Endodermal cell (in vitro differentiated cells): Measurements from ENCODE around the gene GCA. TPM values are rescaled to one million over a fixed set of nuclear protein-coding genes. Genes with fewer than 3 reads are reported as not detected.

Experiments
- DNase-seq: peaks from one replicate; pipeline ENCODE4 v3.0.0-alpha.2; 2017
- H3K27ac ChIP-seq: 2 replicates; pipeline ENCODE4 v1.5.1; 2013; ENCODE audit warnings: mild to moderate bottlenecking, low read depth, low read length, moderate library complexity
- H3K27me3 ChIP-seq: 2 replicates; pipeline ENCODE4 v1.6.1; 2013; ENCODE audit warnings: mild to moderate bottlenecking, low read length, moderate library complexity; ENCODE audit not compliant: insufficient read depth, control insufficient read depth, poor library complexity, severe bottlenecking
- H3K36me3 ChIP-seq: 2 replicates; pipeline ENCODE4 v1.7.0; 2013; ENCODE audit warnings: mild to moderate bottlenecking, low read length, moderate library complexity; ENCODE audit not compliant: control insufficient read depth, insufficient read depth
- H3K4me1 ChIP-seq: one replicate; pipeline ENCODE4 v1.7.0; 2013; ENCODE audit warnings: low read length; ENCODE audit not compliant: control insufficient read depth, insufficient read depth
- H3K4me3 ChIP-seq: 2 replicates; pipeline ENCODE4 v1.5.1; 2013; ENCODE audit warnings: mild to moderate bottlenecking, low read length, moderate library complexity
- H3K9ac ChIP-seq: 2 replicates; pipeline ENCODE4 v1.6.1; 2013; ENCODE audit warnings: mild to moderate bottlenecking, low read length, moderate library complexity; ENCODE audit not compliant: poor library complexity, severe bottlenecking; ENCODE audit errors: extremely low read depth
- H3K9me3 ChIP-seq: 2 replicates; pipeline ENCODE4 v1.6.1; 2013; ENCODE audit warnings: mild to moderate bottlenecking, low read length, moderate library complexity; ENCODE audit not compliant: control insufficient read depth
- H3K27ac Mint-ChIP-seq: 2 replicates; pipeline ENCODE4 v1.8.0; 2020; ENCODE audit warnings: mixed read lengths
- H3K27me3 Mint-ChIP-seq: 2 replicates; pipeline ENCODE4 v1.8.0; 2021; ENCODE audit warnings: mild to moderate bottlenecking, mixed read lengths; ENCODE audit not compliant: insufficient read depth
- H3K36me3 Mint-ChIP-seq: 2 replicates; pipeline ENCODE4 v1.8.0; 2020; ENCODE audit warnings: low read depth, mixed read lengths
- H3K4me1 Mint-ChIP-seq: 2 replicates; pipeline ENCODE4 v1.8.0; 2020; ENCODE audit warnings: mixed read lengths
- H3K4me3 Mint-ChIP-seq: 2 replicates; pipeline ENCODE4 v1.8.0; 2020; ENCODE audit warnings: mild to moderate bottlenecking, moderate library complexity, mixed read lengths
- H3K9me3 Mint-ChIP-seq: 2 replicates; pipeline ENCODE4 v1.8.0; 2020; ENCODE audit warnings: mild to moderate bottlenecking, mixed read lengths
- CTCF ChIP-seq: fragments of 200-600 bp; sonication (generic); conservative IDR thresholded peaks from 2 replicates; pipeline ENCODE4 v1.5.0; 2021; ENCODE audit warnings: antibody characterized with exemption, mild to moderate bottlenecking
- WGBS, 2 experiments: methylation state at CpG; one replicate each; pipeline versions ENCODE4 v1.1.5 to v1.1.7; 2013; ENCODE audit warnings: missing lambda C conversion rate in 2 of 2, mixed read lengths in 1 of 2; ENCODE audit not compliant: insufficient coverage in 1 of 2, insufficient read length in 1 of 2; 5-methylcytosine and 5-hydroxymethylcytosine counted together
- long read RNA-seq, 4 experiments: library from polyadenylated mRNA in 2 of 4; library from RNA in 1 of 4; library from capped mRNA in 1 of 4; stranded (forward) in 3 of 4; unstranded in 1 of 4; transcript quantifications; one replicate each; pipeline ENCODE4 v2.0.0, GENCODE V29; 2020 to 2021; ENCODE audit warnings: inconsistent platforms in 1 of 4
- polyA plus RNA-seq, 2 experiments: library from polyadenylated mRNA; stranded (reverse); fragments of 50-300 nt; gene quantifications; one replicate each; pipeline ENCODE4 v1.2.3, GENCODE V29; 2013
- total RNA-seq, 2 donors: library from RNA; stranded (reverse); fragmentation: NEBNext Ultra II Directional in 1 of 2; extraction: Animal tissue kit (Norgen Biotek cat#: 25700) in 1 of 2; gene quantifications; 2 replicates in 1 of 2; 3 replicates in 1 of 2; pipeline ENCODE4 v1.2.1, GENCODE V29; 2021

Gene GCA
- total RNA-seq: 10 to 100 TPM; 27.5 to 53.0 TPM
- 28.7 TPM for polyA plus RNA-seq (2013, experiment 1 of 2)
- 27.2 TPM for polyA plus RNA-seq (2013, experiment 2 of 2)
- long read RNA-seq, experiment 1, transcript GCA-204 (8 exons, 1,992 nt): major isoform, 18 of 27 reads
- long read RNA-seq, experiment 1, partial matches to known transcripts: 0 of 27 reads
- long read RNA-seq, experiment 1, other reads (novel, unspliced or antisense): 6 of 27 reads
- long read RNA-seq, experiment 2, transcript GCA-204 (8 exons, 1,992 nt): major isoform, 60 of 78 reads
- long read RNA-seq, experiment 2, partial matches to known transcripts: 6 of 78 reads
- long read RNA-seq, experiment 2, other reads (novel, unspliced or antisense): 8 of 78 reads
- long read RNA-seq, experiment 3, transcript GCA-204 (8 exons, 1,992 nt): major isoform, 116 of 130 reads
- long read RNA-seq, experiment 3, partial matches to known transcripts: 5 of 130 reads
- long read RNA-seq, experiment 3, other reads (novel, unspliced or antisense): 5 of 130 reads
- long read RNA-seq, experiment 4, transcript GCA-210 (7 exons, 1,808 nt): minor isoform, 5 of 228 reads
- long read RNA-seq, experiment 4, transcript GCA-204 (8 exons, 1,992 nt): major isoform, 198 of 228 reads
- long read RNA-seq, experiment 4, partial matches to known transcripts: 8 of 228 reads
- long read RNA-seq, experiment 4, other reads (novel, unspliced or antisense): 15 of 228 reads

GRCh38 chr2:162343824-162344616 is at the start of gene GCA:
TSS of gene GCA (plus strand) at chr2:162344132. CDS start at chr2:162344249, 117 bp downstream.
- peak within 1 kb of the TSS; percentile 98 for H3K4me3 ChIP-seq
- H3K9ac ChIP-seq: peak within 1 kb of the TSS; percentile 80
- peak within 1 kb of the TSS; percentile 87 for H3K4me3 Mint-ChIP-seq
- H3K27me3 ChIP-seq: peaks cover 32% of the 10 kb centered on the region
- DNase-seq: peak; percentile 99
- H3K9me3 Mint-ChIP-seq: no peaks in the 10 kb centered on the region
- peaks cover 9% of the 10 kb centered on the region for H3K4me1 Mint-ChIP-seq
- no peaks in the 10 kb centered on the region for H3K4me1 ChIP-seq
- no peaks in the 10 kb centered on the region for H3K36me3 Mint-ChIP-seq
- 0% methylated on average over 16 to 57 of the region's 57 CpGs for WGBS, 2 experiments
- peaks cover 26% of the 10 kb centered on the region for H3K27me3 Mint-ChIP-seq
- no peaks in the 10 kb centered on the region for H3K9me3 ChIP-seq
- no peak within 1 kb of the TSS for H3K27ac ChIP-seq
- H3K36me3 ChIP-seq: no peaks in the 10 kb centered on the region
- peak within 1 kb of the TSS; percentile 92 for H3K27ac Mint-ChIP-seq
- TF ChIP-seq CTCF: peak; percentile 14

GRCh38 chr2:162295009-162295408 is 48.9 kb upstream of the GCA start:
- H3K4me1 Mint-ChIP-seq: no peaks in the 10 kb centered on the region
- TF ChIP-seq CTCF: no peak
- H3K27me3 Mint-ChIP-seq: no peaks in the 10 kb centered on the region
- WGBS, 2 experiments: 100% methylated on average over 2 of the region's 2 CpGs; no CpG with 5 or more reads in 1 of the 2 experiments
- no peak overlapping the region for H3K27ac ChIP-seq
- H3K36me3 Mint-ChIP-seq: no peaks in the 10 kb centered on the region
- H3K4me3 Mint-ChIP-seq: no peak overlapping the region
- no peaks in the 10 kb centered on the region for H3K9me3 ChIP-seq
- H3K36me3 ChIP-seq: no peaks in the 10 kb centered on the region
- H3K9me3 Mint-ChIP-seq: no peaks in the 10 kb centered on the region
- H3K27me3 ChIP-seq: peaks cover 7% of the 10 kb centered on the region
- DNase-seq: no peak
- H3K27ac Mint-ChIP-seq: no peak overlapping the region
- H3K9ac ChIP-seq: no peak overlapping the region
- no peaks in the 10 kb centered on the region for H3K4me1 ChIP-seq
- H3K4me3 ChIP-seq: no peak overlapping the region

- Mint-ChIP-seq H3K4me3 (no peak overlapping the region), H3K4me1 (no peaks in the 10 kb centered on the region), H3K27me3 (no peaks in the 10 kb centered on the region), H3K9me3 (no peaks in the 10 kb centered on the region), H3K27ac (no peak overlapping the region), H3K36me3 (no peaks in the 10 kb centered on the region)
- H3K4me3 ChIP-seq: no peak overlapping the region
- TF ChIP-seq CTCF: peak; percentile 95
- H3K9me3 ChIP-seq: no peaks in the 10 kb centered on the region
- no peaks in the 10 kb centered on the region for H3K36me3 ChIP-seq
- no peak overlapping the region for H3K9ac ChIP-seq
- H3K27ac ChIP-seq: no peak overlapping the region
- no peaks in the 10 kb centered on the region for H3K4me1 ChIP-seq
- no peaks in the 10 kb centered on the region for H3K27me3 ChIP-seq
- WGBS, 2 experiments: 65 to 93% methylated on average over 3 to 5 of the region's 5 CpGs
- peak; percentile 78 for DNase-seq
Observed at GRCh38 chr2:162297925-162298552, 45.9 kb upstream of the GCA start.
